WTC11 (cell line): Measurements from ENCODE around the gene ENGASE. TPM values are rescaled to one million over a fixed set of nuclear protein-coding genes. Genes with fewer than 3 reads are reported as not detected.

Experiments
- ATAC-seq: fragments of 200-7000 bp; cut with Tn5 transposase; 2 replicates; pipeline ENCODE4 v1.10.0; 2021; ENCODE audit warnings: mild to moderate bottlenecking, moderate library complexity
- CTCF ChIA-PET: fragments of 300-600 bp; sonication (Branson Sonifier 250); formaldehyde crosslinking; loops from one replicate; lab custom pipeline; 2021; ENCODE audit warnings: antibody characterized with exemption; lab: Charles Lee
- POLR2A ChIA-PET: fragments of 350-600 bp; sonication (Branson Sonifier 250); formaldehyde crosslinking; loops from one replicate; lab custom pipeline; 2021; ENCODE audit warnings: antibody characterized with exemption; lab: Charles Lee
- DNase-seq: peaks from one replicate; pipeline ENCODE4 v3.0.0; 2021; ENCODE audit warnings: low spot score
- H3K27ac Mint-ChIP-seq: 2 replicates; pipeline ENCODE4 v1.8.0; 2021; ENCODE audit warnings: mixed read lengths
- H3K27me3 Mint-ChIP-seq: 2 replicates; pipeline ENCODE4 v1.8.0; 2021; ENCODE audit warnings: low read depth, mild to moderate bottlenecking, moderate library complexity, mixed read lengths
- H3K36me3 Mint-ChIP-seq: 2 replicates; pipeline ENCODE4 v1.8.0; 2021; ENCODE audit warnings: mixed read lengths
- H3K4me1 Mint-ChIP-seq: 2 replicates; pipeline ENCODE4 v1.8.0; 2022; ENCODE audit warnings: mixed read lengths
- H3K4me3 Mint-ChIP-seq: 2 replicates; pipeline ENCODE4 v1.8.0; 2021; ENCODE audit warnings: mild to moderate bottlenecking, moderate library complexity, mixed read lengths
- H3K9me3 Mint-ChIP-seq: 2 replicates; pipeline ENCODE4 v1.8.0; 2021; ENCODE audit warnings: mixed read lengths
- ATF2 ChIP-seq: sonication (generic); formaldehyde crosslinking; IDR thresholded peaks from 2 replicates; pipeline ENCODE4 v1.8.1; 2022; ENCODE audit warnings: low read depth, missing genetic modification reagents, borderline replicate concordance
- ATF6 ChIP-seq: sonication (generic); formaldehyde crosslinking; IDR thresholded peaks from 2 replicates; pipeline ENCODE4 v1.8.1; 2023; ENCODE audit warnings: mild to moderate bottlenecking, missing genetic modification reagents
- E2F4 ChIP-seq: sonication (generic); formaldehyde crosslinking; IDR thresholded peaks from 2 replicates; pipeline ENCODE4 v1.8.1; 2022; ENCODE audit warnings: low read depth, mild to moderate bottlenecking, moderate library complexity, missing genetic modification reagents, borderline replicate concordance
- ERG ChIP-seq: fragments of 250-450 bp; sonication (Bioruptor Pico); IDR thresholded peaks from 2 replicates; pipeline ENCODE4 v1.8.0; 2021; ENCODE audit warnings: mild to moderate bottlenecking
- GTF2I ChIP-seq: fragments of 250-450 bp; sonication (Bioruptor Pico); conservative IDR thresholded peaks from 2 replicates; pipeline ENCODE4 v1.4.0; 2021; ENCODE audit warnings: mild to moderate bottlenecking
- JAZF1 ChIP-seq: fragments of 250-450 bp; sonication (Bioruptor Pico); IDR thresholded peaks from 2 replicates; pipeline ENCODE4 v1.9.0; 2021; ENCODE audit warnings: moderate library complexity, mild to moderate bottlenecking, inconsistent platforms
- NR2C2 ChIP-seq: sonication (generic); formaldehyde crosslinking; IDR thresholded peaks from 2 replicates; pipeline ENCODE4 v1.8.0; 2022; ENCODE audit warnings: mild to moderate bottlenecking, missing genetic modification reagents
- NR3C1 ChIP-seq: sonication (generic); formaldehyde crosslinking; conservative IDR thresholded peaks from 2 replicates; pipeline ENCODE4 v1.8.1; 2023; ENCODE audit warnings: low read depth, mild to moderate bottlenecking, missing genetic modification reagents
- PRDM15 ChIP-seq: sonication (generic); formaldehyde crosslinking; IDR thresholded peaks from 2 replicates; pipeline ENCODE4 v1.8.0; 2022; ENCODE audit warnings: missing genetic modification reagents
- PREB ChIP-seq: sonication (generic); formaldehyde crosslinking; IDR thresholded peaks from 2 replicates; pipeline ENCODE4 v1.8.1; 2022; ENCODE audit warnings: mild to moderate bottlenecking, missing genetic modification reagents, moderate library complexity, borderline replicate concordance
- SMAD4 ChIP-seq: sonication (generic); formaldehyde crosslinking; IDR thresholded peaks from 2 replicates; pipeline ENCODE4 v1.8.0; 2022; ENCODE audit warnings: mild to moderate bottlenecking, missing genetic modification reagents
- STAT6 ChIP-seq: sonication (generic); formaldehyde crosslinking; conservative IDR thresholded peaks from 2 replicates; pipeline ENCODE4 v1.8.1; 2023; ENCODE audit warnings: mild to moderate bottlenecking, low read depth, missing genetic modification reagents, moderate library complexity
- TCF7 ChIP-seq: sonication (generic); formaldehyde crosslinking; IDR thresholded peaks from 2 replicates; pipeline ENCODE4 v1.8.0; 2022; ENCODE audit warnings: mild to moderate bottlenecking, low read depth, missing genetic modification reagents, moderate library complexity
- ZBTB43 ChIP-seq: sonication (generic); formaldehyde crosslinking; IDR thresholded peaks from 2 replicates; pipeline ENCODE4 v1.8.1; 2023; ENCODE audit warnings: mild to moderate bottlenecking, missing genetic modification reagents
- ZNF219 ChIP-seq: sonication (generic); formaldehyde crosslinking; IDR thresholded peaks from 2 replicates; pipeline ENCODE4 v1.8.0; 2023; ENCODE audit warnings: missing genetic modification reagents, mild to moderate bottlenecking, borderline replicate concordance
- ZNF512 ChIP-seq: sonication (generic); formaldehyde crosslinking; IDR thresholded peaks from 2 replicates; pipeline ENCODE4 v1.8.1; 2022; ENCODE audit warnings: missing genetic modification reagents, borderline replicate concordance
- total RNA-seq: library from RNA; stranded (reverse); gene quantifications from 3 replicates; pipeline ENCODE4 v1.2.3, GENCODE V29; 2021

Gene ENGASE
- total RNA-seq, 1 experiment from 2014 or later = 41.6 TPM

- Mint-ChIP-seq H3K4me1 (peaks cover 6% of the 10 kb centered on the region; the same call in 1 of the 2 replicates), H3K4me3 (no peak overlapping the region), H3K36me3 (no peaks in the 10 kb centered on the region), H3K27ac (no peak overlapping the region), H3K27me3 (peaks cover 7% of the 10 kb centered on the region), H3K9me3 (peaks cover 13% of the 10 kb centered on the region)
- ChIA-PET CTCF (interaction anchor here (0.5 to 3.4 kb wide), 54 partner anchors 8 to 624 kb away, joined by 3 to 51 read pairs (median 5); partner anchors contain the start of genes CANT1, ENGASE and LGALS3BP), POLR2A (interaction anchor here (0.6 kb wide), 1 partner anchor 1946 kb away, joined by 5 read pairs; no protein-coding TSS in a partner anchor)
- ATAC-seq = no peak
- DNase-seq = no peak
- no peak for TF ChIP-seq ATF6 (CRISPR knock-in tag)
- TF ChIP-seq ERG (CRISPR knock-in tag) = no peak
- TF ChIP-seq PREB (CRISPR knock-in tag) = no peak
- no peak for TF ChIP-seq TCF7 (CRISPR knock-in tag)
- no peak for TF ChIP-seq E2F4
- TF ChIP-seq ZNF219 (CRISPR knock-in tag) = no peak
- no peak for TF ChIP-seq SMAD4 (CRISPR knock-in tag)
- TF ChIP-seq STAT6 (CRISPR knock-in tag) = no peak
- no peak for TF ChIP-seq GTF2I (CRISPR knock-in tag)
- no peak for TF ChIP-seq ZNF512 (CRISPR knock-in tag)
- TF ChIP-seq JAZF1 (CRISPR knock-in tag) = no peak
- no peak for TF ChIP-seq NR2C2 (CRISPR knock-in tag)
- TF ChIP-seq ZBTB43 (CRISPR knock-in tag) = no peak
- TF ChIP-seq NR3C1 (CRISPR knock-in tag) = no peak
- no peak for TF ChIP-seq ATF2 (CRISPR knock-in tag)
- TF ChIP-seq PRDM15 (CRISPR knock-in tag) = no peak
Observed at GRCh38 chr17:79045001-79045729, 29.5 kb upstream of the ENGASE start.
